ENCODE measurements around the gene CACNA1H.
"Not testable (repeated sequence)": the region's sequence is repeated elsewhere in the genome, so short reads cannot be mapped to it uniquely, and the experiment has no call there.

The CACNA1H gene

GRCh38 chr16:1215574-1216295, 62.8 kb downstream of the CACNA1H start:
- DNase-seq: no peak

- no peak for DNase-seq
These were observed 63.4 kb downstream of the CACNA1H start for GRCh38 chr16:1216296-1216619.

- DNase-seq: no peak
These were observed 63.9 kb downstream of the CACNA1H start for GRCh38 chr16:1216681-1217400.

GRCh38 chr16:1217526-1217925, 64.6 kb downstream of the CACNA1H start:
- DNase-seq: no peak

GRCh38 chr16:1218061-1218929, 65.4 kb downstream of the CACNA1H start:
- no peak for DNase-seq

GRCh38 chr16:1218930-1219611, 66.2 kb downstream of the CACNA1H start:
- DNase-seq: no peak

DNA sequence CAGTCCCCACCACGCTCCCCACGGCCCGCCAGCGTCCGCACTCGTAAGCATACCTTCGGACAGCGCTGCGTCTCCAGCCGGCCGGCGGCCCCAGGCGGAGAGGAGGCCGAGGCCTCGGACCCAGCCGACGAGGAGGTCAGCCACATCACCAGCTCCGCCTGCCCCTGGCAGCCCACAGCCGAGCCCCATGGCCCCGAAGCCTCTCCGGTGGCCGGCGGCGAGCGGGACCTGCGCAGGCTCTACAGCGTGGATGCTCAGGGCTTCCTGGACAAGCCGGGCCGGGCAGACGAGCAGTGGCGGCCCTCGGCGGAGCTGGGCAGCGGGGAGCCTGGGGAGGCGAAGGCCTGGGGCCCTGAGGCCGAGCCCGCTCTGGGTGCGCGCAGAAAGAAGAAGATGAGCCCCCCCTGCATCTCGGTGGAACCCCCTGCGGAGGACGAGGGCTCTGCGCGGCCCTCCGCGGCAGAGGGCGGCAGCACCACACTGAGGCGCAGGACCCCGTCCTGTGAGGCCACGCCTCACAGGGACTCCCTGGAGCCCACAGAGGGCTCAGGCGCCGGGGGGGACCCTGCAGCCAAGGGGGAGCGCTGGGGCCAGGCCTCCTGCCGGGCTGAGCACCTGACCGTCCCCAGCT, 67.3 kb downstream of the CACNA1H start:
- DNase-seq: no peak

DNA sequence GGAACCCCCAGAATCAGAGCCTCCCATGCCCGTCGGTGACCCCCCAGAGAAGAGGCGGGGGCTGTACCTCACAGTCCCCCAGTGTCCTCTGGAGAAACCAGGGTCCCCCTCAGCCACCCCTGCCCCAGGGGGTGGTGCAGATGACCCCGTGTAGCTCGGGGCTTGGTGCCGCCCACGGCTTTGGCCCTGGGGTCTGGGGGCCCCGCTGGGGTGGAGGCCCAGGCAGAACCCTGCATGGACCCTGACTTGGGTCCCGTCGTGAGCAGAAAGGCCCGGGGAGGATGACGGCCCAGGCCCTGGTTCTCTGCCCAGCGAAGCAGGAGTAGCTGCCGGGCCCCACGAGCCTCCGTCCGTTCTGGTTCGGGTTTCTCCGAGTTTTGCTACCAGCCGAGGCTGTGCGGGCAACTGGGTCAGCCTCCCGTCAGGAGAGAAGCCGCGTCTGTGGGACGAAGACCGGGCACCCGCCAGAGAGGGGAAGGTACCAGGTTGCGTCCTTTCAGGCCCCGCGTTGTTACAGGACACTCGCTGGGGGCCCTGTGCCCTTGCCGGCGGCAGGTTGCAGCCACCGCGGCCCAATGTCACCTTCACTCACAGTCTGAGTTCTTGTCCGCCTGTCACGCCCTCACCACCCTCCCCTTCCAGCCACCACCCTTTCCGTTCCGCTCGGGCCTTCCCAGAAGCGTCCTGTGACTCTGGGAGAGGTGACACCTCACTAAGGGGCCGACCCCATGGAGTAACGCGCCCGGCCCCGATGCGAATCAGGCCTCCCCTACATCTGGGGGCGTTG, 68.1 kb downstream of the CACNA1H start:
- DNase-seq: no peak

- DNase-seq: no peak
These were observed 69.0 kb downstream of the CACNA1H start for GRCh38 chr16:1221628-1222552.

- DNase-seq: no peak
These were observed 69.8 kb downstream of the CACNA1H start for GRCh38 chr16:1222553-1223354.

DNA sequence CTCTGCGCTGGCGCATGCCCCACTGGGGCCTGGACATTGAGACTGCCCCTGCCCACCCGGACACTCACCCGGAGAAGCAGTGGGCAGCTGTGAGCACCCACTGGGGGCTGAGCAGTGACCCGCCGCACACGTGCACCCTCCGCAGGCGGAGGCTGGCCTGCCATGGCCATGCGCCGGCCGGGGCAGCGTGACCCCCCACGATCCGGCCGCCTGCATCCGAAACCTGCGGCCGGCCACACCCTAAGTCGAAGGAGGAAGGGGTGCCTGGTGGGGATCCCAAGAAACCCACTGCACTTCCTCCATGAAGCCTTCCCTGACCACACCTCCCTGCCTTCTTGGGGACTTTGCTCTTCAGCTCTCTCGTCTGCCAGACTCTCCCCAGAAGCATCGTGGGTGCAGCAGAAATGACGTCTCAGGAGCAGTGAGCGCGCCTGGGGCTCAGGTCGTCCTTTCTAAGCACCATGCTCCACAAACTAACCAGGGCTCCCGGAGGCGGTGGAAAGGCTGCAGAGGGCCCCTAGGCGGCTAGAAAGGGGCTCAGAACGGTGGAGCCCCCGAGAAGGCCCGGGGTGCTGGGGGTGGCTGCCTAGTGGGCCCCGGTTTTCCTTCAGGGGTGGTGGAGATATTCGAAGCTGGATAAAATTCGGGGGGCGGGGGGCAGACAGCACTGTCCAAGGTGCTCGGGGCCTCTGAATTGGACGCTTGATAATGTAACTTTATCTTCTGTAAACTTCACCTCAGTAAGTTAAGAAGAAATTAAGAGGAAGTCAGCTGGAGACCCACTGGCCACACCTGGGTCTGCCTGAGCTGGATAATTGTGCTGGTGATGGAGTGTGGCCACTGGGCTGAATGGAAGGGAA, 70.7 kb downstream of the CACNA1H start:
- no peak for DNase-seq

- DNase-seq: no peak
These were observed 71.7 kb downstream of the CACNA1H start for GRCh38 chr16:1224558-1224957.

DNA sequence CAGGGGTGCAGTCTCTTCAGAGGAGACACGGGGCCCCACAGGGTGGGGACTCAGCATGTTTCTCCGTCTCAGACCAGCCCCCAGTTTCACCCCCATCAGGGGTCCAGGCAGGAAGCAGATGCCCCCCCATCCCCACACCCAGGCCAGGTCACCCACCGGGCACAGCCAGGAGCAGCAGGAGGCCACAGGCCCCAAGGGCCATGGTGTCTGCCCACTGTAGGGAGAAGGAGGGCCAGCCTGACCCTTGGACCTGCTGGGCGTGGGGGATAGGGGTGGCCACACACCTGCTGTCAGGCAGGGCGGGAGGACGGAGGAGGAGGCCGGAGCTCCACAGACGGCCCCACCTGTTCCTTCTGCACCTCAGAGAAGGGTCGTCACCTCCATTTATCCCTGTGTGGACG, 72.1 kb downstream of the CACNA1H start, which contains the start of gene TPSG1:
TPSG1 (minus strand) TSS at position 218 of the 401 bp plus-strand sequence; CDS start at position 202, 16 bp downstream.
- no peak for DNase-seq

GRCh38 chr16:1225728-1226311, 72.9 kb downstream of the CACNA1H start:
- DNase-seq: not testable (repeated sequence)

DNA sequence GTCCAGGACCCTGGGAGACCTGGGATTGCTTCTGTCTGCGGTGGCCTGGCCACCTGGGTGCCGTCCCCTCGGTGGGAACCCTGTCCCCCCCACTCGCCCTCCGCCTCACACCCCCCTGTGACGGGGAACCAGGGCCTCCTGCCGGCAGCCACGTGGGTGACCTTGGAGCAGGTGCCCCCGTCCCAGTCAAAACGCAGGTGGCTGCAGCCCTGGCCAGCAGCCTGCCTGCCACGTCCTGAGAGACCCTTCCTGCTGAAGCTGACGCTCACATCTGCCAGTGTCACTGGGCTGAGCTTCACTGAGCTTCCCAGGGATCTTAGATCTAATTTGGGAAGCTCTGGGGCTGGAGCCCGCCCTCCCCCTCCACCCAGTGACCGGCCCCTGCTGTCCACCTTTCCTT, 73.8 kb downstream of the CACNA1H start:
- DNase-seq: not testable (repeated sequence)

- not testable (repeated sequence) for DNase-seq
These were observed 75.3 kb downstream of the CACNA1H start for GRCh38 chr16:1228227-1228626.

- not testable (repeated sequence) for DNase-seq
These were observed 76.6 kb downstream of the CACNA1H start for GRCh38 chr16:1229476-1229875.

GRCh38 chr16:1230084-1230470, 77.2 kb downstream of the CACNA1H start, which contains the start of gene TPSB2:
Gene TPSB2 (minus strand): TSS chr16:1230184. CDS start chr16:1229951, 233 bp downstream.
- DNase-seq: not testable (repeated sequence)
